Measurements from ENCODE around the gene ARFRP1. TPM values are rescaled to one million over a fixed set of nuclear protein-coding genes. Genes with fewer than 3 reads are reported as not detected.

ARFRP1 gene
- total and polyA plus RNA-seq, 2 of the 4 experiments (the other 2 are of a cell fraction): 25.3 to 36.6 TPM

DNA sequence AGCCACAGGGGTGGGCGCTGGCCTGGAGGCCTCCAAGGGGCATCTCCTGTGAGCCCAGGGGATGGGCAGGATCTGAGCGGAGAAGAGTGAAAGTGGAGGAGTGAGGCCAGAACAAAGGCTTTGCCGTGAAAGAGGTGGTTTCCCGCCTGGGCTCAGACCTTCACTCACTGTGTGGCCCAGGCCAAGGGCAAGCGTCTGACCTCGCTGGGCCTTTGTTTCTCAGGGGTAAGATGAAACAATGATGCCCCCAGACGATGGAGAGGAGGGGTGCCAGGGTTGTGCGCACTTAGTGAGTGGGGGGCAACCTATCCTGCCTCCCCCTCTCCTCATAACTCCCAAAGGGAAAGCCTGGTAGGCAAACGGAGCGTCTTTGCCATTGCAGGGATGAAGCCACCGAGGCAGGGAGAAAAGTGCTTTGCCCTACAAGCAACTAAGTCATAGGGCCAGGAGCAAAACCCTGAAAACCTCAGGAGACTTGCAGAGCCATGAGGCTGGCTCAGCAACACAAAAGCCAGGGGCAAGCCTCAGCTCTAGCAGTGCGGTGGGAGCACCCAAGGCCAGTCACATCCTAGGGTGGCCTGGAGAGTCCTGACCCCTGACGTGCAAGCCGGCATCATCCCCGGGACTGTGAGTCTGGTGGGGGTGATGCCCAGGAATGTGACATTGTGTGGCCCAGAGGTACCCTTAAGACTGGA, 53.7 kb downstream of the ARFRP1 start (continued):
- no peak for TF ChIP-seq MXI1 (IDR thresholded peaks at IDR 0.05; ENCODE audit: borderline replicate concordance, low read depth, low read length)

DNA sequence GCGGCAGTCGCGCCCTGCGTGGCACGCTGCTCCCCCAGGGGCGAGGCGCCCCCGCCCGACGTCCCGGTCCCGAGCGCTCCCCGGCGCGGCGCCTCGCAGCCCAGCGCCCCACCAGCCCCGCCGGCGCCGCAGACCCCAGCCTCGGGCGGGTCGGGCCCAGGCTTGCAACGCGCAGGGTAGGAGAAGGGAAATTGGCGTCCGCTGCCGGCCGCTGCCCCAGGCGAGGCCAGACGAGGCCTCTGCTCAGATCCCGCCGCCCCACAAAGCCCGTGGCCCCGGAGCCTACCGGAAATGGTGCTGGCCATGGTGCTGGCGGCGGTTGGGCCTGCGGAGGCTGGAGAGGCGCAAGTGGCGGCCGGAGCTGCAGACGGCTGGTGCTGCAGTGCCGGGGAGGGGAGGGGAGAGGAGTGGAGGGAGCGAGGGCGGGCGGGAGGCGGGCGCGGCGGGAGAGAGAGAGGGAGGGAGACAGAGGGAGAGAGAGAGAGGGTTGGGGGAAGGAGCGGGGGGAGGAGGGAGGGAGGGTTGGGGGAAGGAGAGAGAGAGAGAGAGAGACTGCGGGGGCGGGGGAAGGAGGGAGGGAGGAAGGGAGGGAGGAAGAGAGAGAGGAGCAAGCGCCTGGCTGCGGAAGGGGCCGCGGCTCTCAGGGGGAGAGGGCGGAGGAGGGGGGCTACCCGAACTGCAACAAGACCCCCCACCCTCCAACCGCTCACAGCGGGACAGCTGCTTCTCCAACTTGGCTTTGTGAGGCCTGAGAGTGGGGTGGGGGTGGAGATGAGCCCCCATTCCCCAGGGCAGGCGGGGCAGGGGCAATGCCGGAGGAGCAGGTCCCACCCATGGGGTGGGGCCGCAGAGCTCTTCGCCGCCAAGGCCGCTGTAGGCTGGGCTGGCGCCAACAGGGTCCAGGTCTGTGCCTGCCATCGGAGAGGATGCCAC, 54.5 kb downstream of the ARFRP1 start, which contains the start of gene STMN3:
STMN3 (minus strand) TSS at position 384 of the 933 bp plus-strand sequence; CDS start at position 305, 79 bp downstream.
- peak within 1 kb of the TSS; percentile 86 for H2AFZ ChIP-seq (replicated peaks; ENCODE audit: low read length, poor library complexity)
- H3K79me1 ChIP-seq (ENCODE audit: low read depth in 1 of 2, low read length in 2 of 2): peaks cover 0 to 14% of the 10 kb centered on the region in 2 experiments; a peak in 2 of 4 replicates
- ChIA-PET POLR2A (ENCODE audit: unreplicated experiment) (no interaction called here), CTCF (interaction anchor here (0.6 kb wide), 1 partner anchor 28 kb away, joined by 3 read pairs; no protein-coding TSS in a partner anchor)
- peak within 1 kb of the TSS; percentile 82 for H3K4me2 ChIP-seq (ENCODE audit: low read depth, low read length)
- peak within 1 kb of the TSS; percentile 76 for H4K91ac ChIP-seq (ENCODE audit: insufficient read depth, low read depth, low read length)
- intact Hi-C loops (cut with micrococcal nuclease): loop anchor here (10.0 kb wide), 1 partner anchor 119 kb away; the partner anchor contains the start of gene PTK6
- BruUV-seq (replicated peaks): no TSS peak
- H3K18ac ChIP-seq (ENCODE audit: low read depth, low read length): peak within 1 kb of the TSS; percentile 74; the same call in 1 of the 2 replicates
- TF ChIP-seq RCOR1 (IDR thresholded peaks at IDR 0.05; ENCODE audit: insufficient replicate concordance, low read length) (peak; percentile 90), MXI1 (IDR thresholded peaks at IDR 0.05; ENCODE audit: borderline replicate concordance, low read depth, low read length) (peak; percentile 96), CEBPB (IDR thresholded peaks at IDR 0.05; ENCODE audit: low read depth, low read length) (no peak), FOS (IDR thresholded peaks at IDR 0.05; ENCODE audit: low read depth, low read length) (no peak), MAZ (IDR thresholded peaks at IDR 0.05; ENCODE audit: borderline replicate concordance, low read depth, low read length) (peak; percentile 83; the same call in 1 of the 2 replicates)
- TF ChIP-seq, protein P1, sequence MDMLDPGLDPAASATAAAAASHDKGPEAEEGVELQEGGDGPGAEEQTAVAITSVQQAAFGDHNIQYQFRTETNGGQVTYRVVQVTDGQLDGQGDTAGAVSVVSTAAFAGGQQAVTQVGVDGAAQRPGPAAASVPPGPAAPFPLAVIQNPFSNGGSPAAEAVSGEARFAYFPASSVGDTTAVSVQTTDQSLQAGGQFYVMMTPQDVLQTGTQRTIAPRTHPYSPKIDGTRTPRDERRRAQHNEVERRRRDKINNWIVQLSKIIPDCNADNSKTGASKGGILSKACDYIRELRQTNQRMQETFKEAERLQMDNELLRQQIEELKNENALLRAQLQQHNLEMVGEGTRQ (IDR thresholded peaks at IDR 0.05; ENCODE audit: low read depth, low read length): no peak
- TF ChIP-seq, protein P2, sequence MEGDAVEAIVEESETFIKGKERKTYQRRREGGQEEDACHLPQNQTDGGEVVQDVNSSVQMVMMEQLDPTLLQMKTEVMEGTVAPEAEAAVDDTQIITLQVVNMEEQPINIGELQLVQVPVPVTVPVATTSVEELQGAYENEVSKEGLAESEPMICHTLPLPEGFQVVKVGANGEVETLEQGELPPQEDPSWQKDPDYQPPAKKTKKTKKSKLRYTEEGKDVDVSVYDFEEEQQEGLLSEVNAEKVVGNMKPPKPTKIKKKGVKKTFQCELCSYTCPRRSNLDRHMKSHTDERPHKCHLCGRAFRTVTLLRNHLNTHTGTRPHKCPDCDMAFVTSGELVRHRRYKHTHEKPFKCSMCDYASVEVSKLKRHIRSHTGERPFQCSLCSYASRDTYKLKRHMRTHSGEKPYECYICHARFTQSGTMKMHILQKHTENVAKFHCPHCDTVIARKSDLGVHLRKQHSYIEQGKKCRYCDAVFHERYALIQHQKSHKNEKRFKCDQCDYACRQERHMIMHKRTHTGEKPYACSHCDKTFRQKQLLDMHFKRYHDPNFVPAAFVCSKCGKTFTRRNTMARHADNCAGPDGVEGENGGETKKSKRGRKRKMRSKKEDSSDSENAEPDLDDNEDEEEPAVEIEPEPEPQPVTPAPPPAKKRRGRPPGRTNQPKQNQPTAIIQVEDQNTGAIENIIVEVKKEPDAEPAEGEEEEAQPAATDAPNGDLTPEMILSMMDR (conservative IDR thresholded peaks at IDR 0.05; ENCODE audit: low read depth, low read length): no peak
- peak within 1 kb of the TSS; percentile 31 to 89; a peak in 2 of 4 replicates for H4K8ac ChIP-seq (ENCODE audit: low read depth in 2 of 2, low read length in 2 of 2)
- H3K14ac ChIP-seq (replicated peaks; ENCODE audit: low read depth, low read length): peak within 1 kb of the TSS; percentile 33; the same call in 1 of the 2 replicates
- H4K20me1 ChIP-seq (ENCODE audit: insufficient read depth, low read length): peaks cover 11% of the 10 kb centered on the region
- in situ Hi-C loops (cut with MboI; ENCODE audit: low sequenced_read_pairs): no loop called here
- 2% methylated on average over 22 of the region's 73 CpGs; no CpG with 5 or more reads in 1 of the 2 experiments for WGBS, 2 experiments (ENCODE audit: extremely low coverage in 2 of 2, insufficient read length in 1 of 2)
- H3K9me1 ChIP-seq (ENCODE audit: insufficient read depth, low read length): 0 out of 2 replicates have a peak, but pooled peaks cover 9% of the 10 kb centered on the region
- H3K9ac ChIP-seq (ENCODE audit: low read depth, low read length): peak within 1 kb of the TSS; percentile 77
- H3K4me3 ChIP-seq (ENCODE audit: insufficient read depth, low read depth, low read length): peak within 1 kb of the TSS; percentile 53
- peak within 1 kb of the TSS; percentile 87 for H3K27ac ChIP-seq (ENCODE audit: insufficient read depth, low read length)
- no peaks in the 10 kb centered on the region for H3K9me3 ChIP-seq (ENCODE audit: control insufficient read depth, insufficient read depth, low read length)
- peak within 1 kb of the TSS; percentile 40; the same call in 1 of the 3 replicates for H2BK15ac ChIP-seq (ENCODE audit: low read depth, low read length)
- H3K4ac ChIP-seq (ENCODE audit: low read depth, low read length): peak within 1 kb of the TSS; percentile 80
- H2AK5ac ChIP-seq (ENCODE audit: low read depth, low read length): peak within 1 kb of the TSS; percentile 39
- peak; percentile 88 for DNase-seq
- no peak within 1 kb of the TSS; the same call in 1 of the 2 replicates for H3K23ac ChIP-seq (ENCODE audit: low read depth, low read length)
- H2AK9ac ChIP-seq (replicated peaks; ENCODE audit: low read depth, low read length, poor library complexity): peak within 1 kb of the TSS; percentile 77
- peak within 1 kb of the TSS; percentile 37 for H2BK5ac ChIP-seq (ENCODE audit: low read depth, low read length, poor library complexity, severe bottlenecking)
- H2BK20ac ChIP-seq (ENCODE audit: low read depth, low read length): no peak within 1 kb of the TSS
- H3K4me1 ChIP-seq (ENCODE audit: control insufficient read depth, insufficient read depth, low read length): peaks cover 13% of the 10 kb centered on the region
- H3K56ac ChIP-seq (ENCODE audit: extremely low read depth, insufficient read depth, low read length): no peak within 1 kb of the TSS
- ATAC-seq (ENCODE audit: low read depth): peak; percentile 85
- H3K36me3 ChIP-seq (ENCODE audit: control insufficient read depth, insufficient read depth, low read length): no peaks in the 10 kb centered on the region
- peak within 1 kb of the TSS; percentile 39 for H2BK120ac ChIP-seq (ENCODE audit: low read depth, low read length)
- peak within 1 kb of the TSS; percentile 71; the same call in 1 of the 2 replicates for H4K5ac ChIP-seq (ENCODE audit: low read depth, low read length)
- dilution Hi-C loops (cut with HindIII; ENCODE audit: low sequenced_read_pairs, unreplicated experiment): no loop called here
- H3K27me3 ChIP-seq (ENCODE audit: control insufficient read depth, insufficient read depth, low read length): no peaks in the 10 kb centered on the region
